K562 (cell line): ENCODE data around the gene TOPORS. TPM values are rescaled to one million over a fixed set of nuclear protein-coding genes. Genes with fewer than 3 reads are reported as not detected.

Source experiments
- ATAC-seq: fragments of 200-7000 bp; cut with Tn5 transposase; 3 replicates; pipeline ENCODE4 v1.9.1; 2020; ENCODE audit warnings: moderate library complexity
- BruUV-seq: library from RNA; stranded (reverse); fragments of 400-500 nt; replicated peaks from 2 replicates; lab custom pipeline; 2021; lab: Mats Ljungman, UMichigan
- CTCF ChIA-PET: fragments of 300-600 bp; formaldehyde crosslinking; extraction: SDS; loops from one replicate; lab custom pipeline; 2021; ENCODE audit warnings: low intra/inter-chr PET ratio; lab: Yijun Ruan, JAX
- POLR2A ChIA-PET: fragments of 300-600, 350-650 bp; sonication (Branson Sonifier 250); formaldehyde crosslinking; extraction: SDS; loops from one replicate; lab custom pipeline; 2021; ENCODE audit warnings: antibody characterized with exemption, inconsistent platforms; lab: Yijun Ruan, JAX
- DNase-seq, 4 experiments: peaks; one replicate each; pipeline versions ENCODE4 v3.0.0 to v3.0.0-alpha.2; 2011 to 2018; ENCODE audit warnings: low spot score in 3 of 4, mixed read lengths in 3 of 4; ENCODE audit errors: extremely low read depth in 1 of 4
- FAIRE-seq: peaks from 2 replicates; lab custom pipeline; 2011; peaks lifted over from hg19 to GRCh38; lab: Jason Lieb, UNC
- H2AFZ ChIP-seq: 2 replicates; pipeline ENCODE4 v1.6.0; 2011; ENCODE audit warnings: low read depth, low read length, control low read depth, inconsistent platforms
- H3K27ac ChIP-seq: fragments of 200-600 bp; 3 replicates; pipeline ENCODE4 v1.8.0; 2011; ENCODE audit warnings: low read depth, mild to moderate bottlenecking, control low read depth, inconsistent platforms, low read length, moderate library complexity, mixed read lengths; ENCODE audit errors: extremely low read depth
- H3K27me3 ChIP-seq, 2 experiments: fragments of 300-600 bp in 1 of 2; 2 replicates in 1 of 2; 3 replicates in 1 of 2; pipeline versions ENCODE4 v1.6.0 to v1.8.0; 2011; ENCODE audit warnings: inconsistent platforms in 2 of 2, low read length in 2 of 2, mild to moderate bottlenecking in 1 of 2, mixed read lengths in 1 of 2, moderate library complexity in 1 of 2; ENCODE audit not compliant: control insufficient read depth in 2 of 2, insufficient read depth in 2 of 2
- H3K36me3 ChIP-seq: fragments of 300-600 bp; 3 replicates; pipeline ENCODE4 v1.8.0; 2011; ENCODE audit warnings: mild to moderate bottlenecking, low read length, inconsistent platforms; ENCODE audit not compliant: control insufficient read depth, insufficient read depth
- H3K4me1 ChIP-seq, 2 experiments: fragments of 200-600 bp in 1 of 2; replicated peaks in 1 of 2; 2 replicates in 1 of 2; 3 replicates in 1 of 2; pipeline versions ENCODE4 v1.5.1 to v1.8.0; 2011; ENCODE audit warnings: inconsistent platforms in 2 of 2, low read length in 2 of 2, mild to moderate bottlenecking in 1 of 2, mixed read lengths in 1 of 2, moderate library complexity in 1 of 2; ENCODE audit not compliant: control insufficient read depth in 2 of 2, insufficient read depth in 2 of 2
- H3K4me2 ChIP-seq: 2 replicates; pipeline ENCODE4 v1.6.1; 2011; ENCODE audit warnings: low read length, control low read depth, inconsistent platforms, mixed read lengths; ENCODE audit not compliant: insufficient read depth
- H3K4me3 ChIP-seq: fragments of 200-600 bp; sonication (generic), shearing (Covaris generic); 2 replicates; pipeline ENCODE4 v1.5.1; 2016; ENCODE audit warnings: control low read depth, inconsistent platforms
- H3K79me2 ChIP-seq: fragments of 200-600 bp; 3 replicates; pipeline ENCODE4 v1.8.0; 2011; ENCODE audit warnings: low read length, inconsistent platforms; ENCODE audit not compliant: control insufficient read depth, insufficient read depth
- H3K9ac ChIP-seq, 2 experiments: 2 replicates each; pipeline versions ENCODE4 v1.6.0 to v1.6.1; 2011; ENCODE audit warnings: low read depth in 2 of 2, low read length in 2 of 2, control low read depth in 1 of 2, inconsistent platforms in 1 of 2, mild to moderate bottlenecking in 1 of 2, mixed read lengths in 1 of 2; ENCODE audit not compliant: insufficient read depth in 1 of 2
- H3K9me1 ChIP-seq: one replicate; pipeline ENCODE4 v1.6.0; 2011; ENCODE audit warnings: inconsistent platforms, mild to moderate bottlenecking, low read length, moderate library complexity; ENCODE audit not compliant: control insufficient read depth, insufficient read depth
- H3K9me3 ChIP-seq: replicated peaks from 2 replicates; pipeline ENCODE4 v1.5.1; 2011; ENCODE audit warnings: low read depth, low read length, inconsistent platforms; ENCODE audit not compliant: control insufficient read depth, insufficient read depth
- H4K20me1 ChIP-seq: replicated peaks from 2 replicates; pipeline ENCODE4 v1.6.1; 2011; ENCODE audit warnings: low read length, inconsistent platforms, mixed read lengths; ENCODE audit not compliant: control insufficient read depth, insufficient read depth
- CXXC5 ChIP-seq: fragments of 250-450 bp; sonication (Bioruptor Pico); IDR thresholded peaks from 2 replicates; pipeline ENCODE4 v1.8.0; 2022; ENCODE audit warnings: inconsistent platforms, mild to moderate bottlenecking, moderate library complexity
- ESRRB ChIP-seq: fragments of 250-450 bp; sonication (Bioruptor Pico); IDR thresholded peaks from 2 replicates; pipeline ENCODE4 v1.5.0; 2020; ENCODE audit warnings: mild to moderate bottlenecking, moderate library complexity, borderline replicate concordance
- ETS1 ChIP-seq: conservative IDR thresholded peaks from 2 replicates; pipeline ENCODE4 v1.6.1; 2011; ENCODE audit warnings: low read depth, mild to moderate bottlenecking, low read length; ENCODE audit not compliant: control insufficient read depth
- FOS ChIP-seq: IDR thresholded peaks from 3 replicates; pipeline ENCODE4 v1.6.1; 2011; ENCODE audit not compliant: insufficient read length; ENCODE audit errors: extremely low read depth
- HOXB6 ChIP-seq: fragments of 250-450 bp; sonication (Bioruptor Pico); IDR thresholded peaks from 2 replicates; pipeline ENCODE4 v1.5.1; 2022; ENCODE audit warnings: mild to moderate bottlenecking, borderline replicate concordance
- MAFG ChIP-seq: fragments of 450-650 bp; conservative IDR thresholded peaks from 2 replicates; pipeline ENCODE4 v1.6.1; 2016; ENCODE audit warnings: missing genetic modification characterization, missing compliant biosample characterization
- NBN ChIP-seq: fragments of 450-650 bp; IDR thresholded peaks from 2 replicates; pipeline ENCODE4 v1.6.1; 2016; ENCODE audit warnings: low read depth, mild to moderate bottlenecking
- POLR2A ChIP-seq: fragments of 450-650 bp; conservative IDR thresholded peaks from 2 replicates; pipeline ENCODE4 v1.6.1; 2016
- POLR2H ChIP-seq: IDR thresholded peaks from 2 replicates; pipeline ENCODE4 v1.6.1; 2016; ENCODE audit warnings: missing genetic modification characterization, low read depth, mild to moderate bottlenecking, control low read depth, missing compliant biosample characterization, moderate library complexity
- WHSC1 ChIP-seq: IDR thresholded peaks from one replicate; pipeline ENCODE4 v1.6.1; 2012; ENCODE audit warnings: low read length, control low read depth, inconsistent platforms
- XRCC3 ChIP-seq: fragments of 450-650 bp; IDR thresholded peaks from 2 replicates; pipeline ENCODE4 v1.6.1; 2017; ENCODE audit warnings: mild to moderate bottlenecking, moderate library complexity
- YBX1 ChIP-seq: fragments of 450-650 bp; IDR thresholded peaks from 2 replicates; pipeline ENCODE4 v1.7.1; 2016; ENCODE audit warnings: mild to moderate bottlenecking
- ZC3H4 ChIP-seq: sonication (generic); formaldehyde crosslinking; IDR thresholded peaks from 2 replicates; pipeline ENCODE4 v1.9.0; 2021; ENCODE audit warnings: missing genetic modification reagents, borderline replicate concordance
- ZNF444 ChIP-seq: fragments of 250-450 bp; sonication (Bioruptor Pico); IDR thresholded peaks from 2 replicates; pipeline ENCODE4 v1.4.0; 2020; ENCODE audit warnings: mild to moderate bottlenecking, moderate library complexity
- ZSCAN29 ChIP-seq: fragments of 450-650 bp; IDR thresholded peaks from 2 replicates; pipeline ENCODE4 v1.6.1; 2017
- in situ Hi-C: fragments of 300-500 bp; cut with MboI; formaldehyde crosslinking; loops from 4 replicates; pipeline ENCODE4 v1.15.0; 2018; ENCODE audit warnings: inconsistent platforms, mixed read lengths
- intact Hi-C: fragments of 100-400 bp; cut with micrococcal nuclease; formaldehyde crosslinking; loops from 2 replicates; pipeline ENCODE4 v1.14.2; 2022
- polyA plus RNA-seq, 8 experiments: library from polyadenylated mRNA; depleted of rRNA in 4 of 8; stranded (reverse) in 5 of 8; unstranded in 3 of 8; fragments of >200 nt; fragmentation: Nextera tagmentation in 2 of 8; fragmentation: Illumina TruSeq in 1 of 8; extraction: Ambion mirVana in 2 of 8; extraction: Trizol in 1 of 8; gene quantifications; 2 replicates each; pipeline versions ENCODE4 v1.2.1 to v1.2.3, GENCODE V29; 2011 to 2014; ENCODE audit warnings: inconsistent platforms in 1 of 8, missing spikeins in 1 of 8
- total RNA-seq, 7 experiments: library from RNA; depleted of rRNA in 6 of 7; stranded (reverse); fragments of >200 nt in 6 of 7; fragmentation: Illumina TruSeq in 2 of 7; extraction: Trizol in 2 of 7; gene quantifications; 2 replicates each; pipeline versions ENCODE4 v1.2.1 to v1.2.3, GENCODE V29; 2011 to 2021; ENCODE audit warnings: low replicate concordance in 1 of 7
- TF ChIP-seq, protein P1 (sequence below): fragments of 450-650 bp; formaldehyde crosslinking; IDR thresholded peaks from 2 replicates; pipeline ENCODE4 v1.4.0; 2020; ENCODE audit warnings: mild to moderate bottlenecking, moderate library complexity
- TF ChIP-seq, protein P2 (sequence below): fragments of 250-450 bp; sonication (Bioruptor Pico); IDR thresholded peaks from 2 replicates; pipeline ENCODE4 v1.5.1; 2021; ENCODE audit warnings: mild to moderate bottlenecking
- TF ChIP-seq, protein P3 (sequence below), 2 experiments: fragments of 450-650 bp in 1 of 2; sonication (generic) in 1 of 2; formaldehyde crosslinking; conservative IDR thresholded peaks; 2 replicates each; pipeline versions ENCODE4 v1.4.0 to v1.8.1; 2020 to 2022; ENCODE audit warnings: mild to moderate bottlenecking in 1 of 2, missing genetic modification reagents in 1 of 2
- TF ChIP-seq, protein P4 (sequence below): fragments of 450-650 bp; IDR thresholded peaks from 2 replicates; pipeline ENCODE4 v1.6.1; 2017; ENCODE audit warnings: antibody characterized with exemption

TOPORS gene
- total and polyA plus RNA-seq, 9 of the 15 experiments (the other 6 are each of a cell fraction or from before 2014, with no cell fraction given), result 4.3 to 19.6 (median 9.9) TPM

DNA sequence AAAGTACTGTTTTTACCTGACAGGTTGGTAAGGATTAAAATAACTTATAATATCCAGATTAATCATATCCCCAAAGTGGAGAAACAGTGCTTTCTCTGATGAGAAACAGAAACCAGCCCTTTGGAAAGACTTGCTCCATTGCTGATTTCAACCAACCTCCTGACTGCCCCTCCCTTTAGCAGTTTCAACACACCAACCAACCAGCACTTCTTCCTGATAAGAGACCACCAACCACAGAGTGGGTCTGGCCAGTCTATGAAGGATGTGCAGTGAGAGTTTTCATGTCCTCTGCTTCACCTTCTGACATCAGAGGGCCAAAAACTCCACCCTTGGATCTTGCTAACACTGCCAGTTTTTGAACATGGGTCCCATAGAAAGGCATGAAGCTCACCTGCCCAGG is 54.5 kb downstream of the TOPORS start:
- FAIRE-seq, result no peak
- in situ Hi-C loops, result no loop called here
- BruUV-seq, result no TSS peak
- no peak for TF ChIP-seq ZSCAN29
- TF ChIP-seq, protein P1, sequence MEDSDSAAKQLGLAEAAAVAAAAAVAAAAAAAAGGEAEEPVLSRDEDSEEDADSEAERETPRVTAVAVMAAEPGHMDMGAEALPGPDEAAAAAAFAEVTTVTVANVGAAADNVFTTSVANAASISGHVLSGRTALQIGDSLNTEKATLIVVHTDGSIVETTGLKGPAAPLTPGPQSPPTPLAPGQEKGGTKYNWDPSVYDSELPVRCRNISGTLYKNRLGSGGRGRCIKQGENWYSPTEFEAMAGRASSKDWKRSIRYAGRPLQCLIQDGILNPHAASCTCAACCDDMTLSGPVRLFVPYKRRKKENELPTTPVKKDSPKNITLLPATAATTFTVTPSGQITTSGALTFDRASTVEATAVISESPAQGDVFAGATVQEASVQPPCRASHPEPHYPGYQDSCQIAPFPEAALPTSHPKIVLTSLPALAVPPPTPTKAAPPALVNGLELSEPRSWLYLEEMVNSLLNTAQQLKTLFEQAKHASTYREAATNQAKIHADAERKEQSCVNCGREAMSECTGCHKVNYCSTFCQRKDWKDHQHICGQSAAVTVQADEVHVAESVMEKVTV, result no peak
- no peak for TF ChIP-seq YBX1
- TF ChIP-seq CXXC5 (CRISPR knock-in tag), result no peak
- TF ChIP-seq, protein P2, sequence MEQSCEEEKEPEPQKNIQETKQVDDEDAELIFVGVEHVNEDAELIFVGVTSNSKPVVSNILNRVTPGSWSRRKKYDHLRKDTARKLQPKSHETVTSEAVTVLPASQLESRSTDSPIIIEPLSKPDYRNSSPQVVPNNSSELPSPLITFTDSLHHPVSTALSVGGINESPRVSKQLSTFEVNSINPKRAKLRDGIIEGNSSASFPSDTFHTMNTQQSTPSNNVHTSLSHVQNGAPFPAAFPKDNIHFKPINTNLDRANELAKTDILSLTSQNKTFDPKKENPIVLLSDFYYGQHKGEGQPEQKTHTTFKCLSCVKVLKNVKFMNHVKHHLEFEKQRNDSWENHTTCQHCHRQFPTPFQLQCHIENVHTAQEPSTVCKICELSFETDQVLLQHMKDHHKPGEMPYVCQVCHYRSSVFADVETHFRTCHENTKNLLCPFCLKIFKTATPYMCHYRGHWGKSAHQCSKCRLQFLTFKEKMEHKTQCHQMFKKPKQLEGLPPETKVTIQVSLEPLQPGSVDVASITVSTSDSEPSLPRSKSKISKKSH, result no peak
- no peak for TF ChIP-seq ETS1
- no peak for TF ChIP-seq POLR2A
- TF ChIP-seq, protein P3, sequence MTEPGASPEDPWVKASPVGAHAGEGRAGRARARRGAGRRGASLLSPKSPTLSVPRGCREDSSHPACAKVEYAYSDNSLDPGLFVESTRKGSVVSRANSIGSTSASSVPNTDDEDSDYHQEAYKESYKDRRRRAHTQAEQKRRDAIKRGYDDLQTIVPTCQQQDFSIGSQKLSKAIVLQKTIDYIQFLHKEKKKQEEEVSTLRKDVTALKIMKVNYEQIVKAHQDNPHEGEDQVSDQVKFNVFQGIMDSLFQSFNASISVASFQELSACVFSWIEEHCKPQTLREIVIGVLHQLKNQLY (CRISPR knock-in tag; conservative IDR thresholded peaks at IDR 0.05), result no peak
- TF ChIP-seq MAFG (tag), result no peak
- TF ChIP-seq HOXB6 (CRISPR knock-in tag), result no peak
- no peak for TF ChIP-seq ZC3H4 (CRISPR knock-in tag)
- TF ChIP-seq WHSC1, result no peak
- TF ChIP-seq XRCC3, result no peak
- TF ChIP-seq POLR2H (tag), result no peak
- TF ChIP-seq, protein P4, sequence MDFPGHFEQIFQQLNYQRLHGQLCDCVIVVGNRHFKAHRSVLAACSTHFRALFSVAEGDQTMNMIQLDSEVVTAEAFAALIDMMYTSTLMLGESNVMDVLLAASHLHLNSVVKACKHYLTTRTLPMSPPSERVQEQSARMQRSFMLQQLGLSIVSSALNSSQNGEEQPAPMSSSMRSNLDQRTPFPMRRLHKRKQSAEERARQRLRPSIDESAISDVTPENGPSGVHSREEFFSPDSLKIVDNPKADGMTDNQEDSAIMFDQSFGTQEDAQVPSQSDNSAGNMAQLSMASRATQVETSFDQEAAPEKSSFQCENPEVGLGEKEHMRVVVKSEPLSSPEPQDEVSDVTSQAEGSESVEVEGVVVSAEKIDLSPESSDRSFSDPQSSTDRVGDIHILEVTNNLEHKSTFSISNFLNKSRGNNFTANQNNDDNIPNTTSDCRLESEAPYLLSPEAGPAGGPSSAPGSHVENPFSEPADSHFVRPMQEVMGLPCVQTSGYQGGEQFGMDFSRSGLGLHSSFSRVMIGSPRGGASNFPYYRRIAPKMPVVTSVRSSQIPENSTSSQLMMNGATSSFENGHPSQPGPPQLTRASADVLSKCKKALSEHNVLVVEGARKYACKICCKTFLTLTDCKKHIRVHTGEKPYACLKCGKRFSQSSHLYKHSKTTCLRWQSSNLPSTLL, result no peak
- no peak for TF ChIP-seq FOS
- TF ChIP-seq ESRRB, result no peak
- no peak for TF ChIP-seq ZNF444 (CRISPR knock-in tag)
- no peak for TF ChIP-seq NBN

More for the DNA sequence above, 54.5 kb downstream of the TOPORS start:
- Histone ChIP-seq H3K9me1 (no peaks in the 10 kb centered on the region), H3K79me2 (no peaks in the 10 kb centered on the region), H3K36me3 (no peaks in the 10 kb centered on the region), H3K27me3 (no peaks in the 10 kb centered on the region), H3K4me2 (no peak overlapping the region), H3K9me3 (no peaks in the 10 kb centered on the region), H3K4me1 (no peaks in the 10 kb centered on the region), H3K27ac (no peak overlapping the region), H3K9ac (no peak overlapping the region), H2AFZ (no peak overlapping the region), H4K20me1 (no peaks in the 10 kb centered on the region), H3K4me3 (no peak overlapping the region)
- CTCF ChIA-PET, result no interaction called here
- no peak for ATAC-seq
- POLR2A ChIA-PET, result no interaction called here
- intact Hi-C loops, result no loop called here
- DNase-seq, result no peak
